Tibial nerve (tissue), 4 donors: ENCODE data around the gene CKS1B. TPM values are rescaled to one million over a fixed set of nuclear protein-coding genes. Genes with fewer than 3 reads are reported as not detected.

ENCODE experiments used
- DNase-seq, 2 donors: peaks; one replicate each; pipeline ENCODE4 v3.0.0-alpha.2; 2019; ENCODE audit warnings: low spot score in 2 of 2
- H3K27ac ChIP-seq, 4 donors: fragments of 200-600 bp; sonication (generic) in 3 of 4; one replicate each; pipeline ENCODE4 v1.5.1; 2017 to 2019; ENCODE audit warnings: mild to moderate bottlenecking in 1 of 4
- H3K27me3 ChIP-seq, 2 donors: fragments of 200-600 bp; sonication (generic) in 1 of 2; one replicate each; pipeline versions ENCODE4 v1.5.1 to v1.6.0; 2017 to 2019
- H3K36me3 ChIP-seq, 3 donors: fragments of 200-600 bp; sonication (generic); one replicate each; pipeline ENCODE4 v1.5.1; 2018 to 2019
- H3K4me1 ChIP-seq, 4 donors: fragments of 200-600 bp; sonication (generic) in 3 of 4; one replicate each; pipeline ENCODE4 v1.5.1; 2017 to 2019
- H3K4me3 ChIP-seq, 4 donors: fragments of 200-600 bp; sonication (generic) in 3 of 4; one replicate each; pipeline ENCODE4 v1.5.1; 2017 to 2019; ENCODE audit warnings: mild to moderate bottlenecking in 1 of 4, moderate library complexity in 1 of 4
- H3K9me3 ChIP-seq, 4 donors: fragments of 200-600 bp; sonication (generic) in 3 of 4; one replicate each; pipeline ENCODE4 v1.5.1; 2017 to 2019
- EP300 ChIP-seq, 2 donors: sonication (generic); formaldehyde crosslinking; IDR thresholded peaks; one replicate each; pipeline ENCODE4 v1.6.1; 2017; ENCODE audit warnings: antibody characterized with exemption in 2 of 2, mild to moderate bottlenecking in 1 of 2
- POLR2A ChIP-seq, 2 donors: fragments of 450-650 bp; IDR thresholded peaks; one replicate each; pipeline ENCODE4 v1.6.1; 2017; ENCODE audit warnings: antibody characterized with exemption in 2 of 2, mild to moderate bottlenecking in 2 of 2, moderate library complexity in 2 of 2
- WGBS, 2 donors: methylation state at CpG; one replicate each; pipeline ENCODE4 v1.1.5; 2018; 5-methylcytosine and 5-hydroxymethylcytosine counted together
- total RNA-seq, 4 donors: library from RNA; depleted of rRNA; stranded (reverse); fragments of >200 nt; gene quantifications; one replicate each; pipeline ENCODE4 v1.1.0, GENCODE V29; 2016
- TF ChIP-seq, protein P1 (sequence below), 5 experiments: fragments of 200-600 bp in 3 of 5; fragments of 450-650 bp in 2 of 5; sonication (generic) in 3 of 5; IDR thresholded peaks; one replicate each; pipeline ENCODE4 v1.5.1; 2016 to 2019; ENCODE audit warnings: antibody characterized with exemption in 5 of 5, mild to moderate bottlenecking in 3 of 5, moderate library complexity in 2 of 5

CKS1B gene
- total RNA-seq, 4 donors from 2014 or later: 35.2 to 40.5 (median 37.3) TPM

DNA sequence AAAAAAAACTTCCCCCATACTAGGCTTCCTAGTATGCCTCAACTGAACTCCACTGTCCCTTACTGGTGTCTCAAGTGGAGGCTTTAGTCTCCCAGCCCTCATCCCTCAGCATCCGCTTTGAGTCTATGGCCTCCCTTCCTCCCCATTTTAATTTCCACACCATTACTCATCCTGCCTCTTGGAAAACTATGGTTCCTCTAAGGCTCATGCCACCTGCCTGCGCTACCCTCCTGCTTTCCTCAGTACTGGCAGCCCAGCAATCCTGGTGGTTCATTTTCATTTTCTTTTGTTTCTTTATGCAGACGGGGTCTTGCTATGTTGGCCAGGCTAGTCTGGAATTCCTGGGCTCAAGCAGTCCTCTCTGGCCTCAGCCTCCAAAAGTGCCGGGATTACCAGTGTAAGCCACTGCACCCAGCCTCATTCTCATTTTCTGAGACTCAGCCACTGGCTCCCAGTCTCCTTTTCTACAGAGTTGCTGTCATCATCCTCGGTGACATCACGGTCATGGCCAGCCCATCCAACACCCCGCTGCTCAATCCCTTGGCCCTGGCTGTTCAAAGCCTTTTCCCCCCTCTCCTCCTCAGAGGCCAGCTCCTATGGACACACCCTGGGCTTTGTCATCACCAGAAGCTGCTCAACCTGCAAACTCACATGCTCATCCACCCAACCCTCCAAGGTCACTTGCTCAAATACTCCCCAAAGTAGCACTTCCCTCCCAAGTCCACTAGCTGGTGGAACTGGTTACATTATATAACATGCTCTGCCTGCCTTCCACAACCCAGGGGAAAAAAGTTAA lies 35.7 kb upstream of the CKS1B start:
- Histone ChIP-seq H3K27me3 (no peaks in the 10 kb centered on the region), H3K9me3 (no peaks in the 10 kb centered on the region), H3K4me3 (no peak overlapping the region), H3K36me3 (no peaks in the 10 kb centered on the region), H3K4me1 (peaks cover 0 to 60% (median 22%) of the 10 kb centered on the region in 4 donors), H3K27ac (peak overlapping the region; percentile 88 to 100 (median 95))
- no peak for DNase-seq
- TF ChIP-seq POLR2A (IDR thresholded peaks at IDR 0.05): no peak
- WGBS, 2 donors: 90 to 95% methylated on average over 7 of the region's 7 CpGs

DNA sequence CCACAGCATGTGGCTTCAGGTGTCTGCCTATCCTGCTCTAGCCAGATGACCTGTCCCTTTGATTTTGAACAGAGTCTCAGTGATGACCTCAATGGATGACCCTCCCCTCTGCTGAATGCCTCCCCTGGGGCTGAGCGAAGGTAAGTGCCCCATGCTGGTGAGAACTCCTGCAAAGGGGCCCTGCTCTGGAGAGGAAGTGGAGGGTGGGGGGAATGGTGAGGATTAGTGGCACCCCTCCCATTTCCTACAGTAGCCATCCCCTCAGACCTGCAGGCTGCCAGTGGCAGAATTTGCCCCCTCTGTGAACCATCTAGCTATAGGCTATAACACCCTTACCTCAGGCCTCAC lies 34.3 kb upstream of the CKS1B start:
- Histone ChIP-seq H3K9me3 (no peaks in the 10 kb centered on the region), H3K4me1 (peaks cover 0 to 65% (median 26%) of the 10 kb centered on the region in 4 donors), H3K36me3 (peaks cover 0 to 9% (median 0%) of the 10 kb centered on the region in 3 donors), H3K27me3 (no peaks in the 10 kb centered on the region), H3K27ac (no peak overlapping the region), H3K4me3 (no peak overlapping the region)
- WGBS, 2 donors: 70 to 100% methylated on average over 1 of the region's 1 CpG
- no peak for DNase-seq
- no peak for TF ChIP-seq EP300 (IDR thresholded peaks at IDR 0.05)
- TF ChIP-seq, protein P1, sequence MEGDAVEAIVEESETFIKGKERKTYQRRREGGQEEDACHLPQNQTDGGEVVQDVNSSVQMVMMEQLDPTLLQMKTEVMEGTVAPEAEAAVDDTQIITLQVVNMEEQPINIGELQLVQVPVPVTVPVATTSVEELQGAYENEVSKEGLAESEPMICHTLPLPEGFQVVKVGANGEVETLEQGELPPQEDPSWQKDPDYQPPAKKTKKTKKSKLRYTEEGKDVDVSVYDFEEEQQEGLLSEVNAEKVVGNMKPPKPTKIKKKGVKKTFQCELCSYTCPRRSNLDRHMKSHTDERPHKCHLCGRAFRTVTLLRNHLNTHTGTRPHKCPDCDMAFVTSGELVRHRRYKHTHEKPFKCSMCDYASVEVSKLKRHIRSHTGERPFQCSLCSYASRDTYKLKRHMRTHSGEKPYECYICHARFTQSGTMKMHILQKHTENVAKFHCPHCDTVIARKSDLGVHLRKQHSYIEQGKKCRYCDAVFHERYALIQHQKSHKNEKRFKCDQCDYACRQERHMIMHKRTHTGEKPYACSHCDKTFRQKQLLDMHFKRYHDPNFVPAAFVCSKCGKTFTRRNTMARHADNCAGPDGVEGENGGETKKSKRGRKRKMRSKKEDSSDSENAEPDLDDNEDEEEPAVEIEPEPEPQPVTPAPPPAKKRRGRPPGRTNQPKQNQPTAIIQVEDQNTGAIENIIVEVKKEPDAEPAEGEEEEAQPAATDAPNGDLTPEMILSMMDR (IDR thresholded peaks at IDR 0.05): no peak
- TF ChIP-seq POLR2A (IDR thresholded peaks at IDR 0.05): no peak

DNA sequence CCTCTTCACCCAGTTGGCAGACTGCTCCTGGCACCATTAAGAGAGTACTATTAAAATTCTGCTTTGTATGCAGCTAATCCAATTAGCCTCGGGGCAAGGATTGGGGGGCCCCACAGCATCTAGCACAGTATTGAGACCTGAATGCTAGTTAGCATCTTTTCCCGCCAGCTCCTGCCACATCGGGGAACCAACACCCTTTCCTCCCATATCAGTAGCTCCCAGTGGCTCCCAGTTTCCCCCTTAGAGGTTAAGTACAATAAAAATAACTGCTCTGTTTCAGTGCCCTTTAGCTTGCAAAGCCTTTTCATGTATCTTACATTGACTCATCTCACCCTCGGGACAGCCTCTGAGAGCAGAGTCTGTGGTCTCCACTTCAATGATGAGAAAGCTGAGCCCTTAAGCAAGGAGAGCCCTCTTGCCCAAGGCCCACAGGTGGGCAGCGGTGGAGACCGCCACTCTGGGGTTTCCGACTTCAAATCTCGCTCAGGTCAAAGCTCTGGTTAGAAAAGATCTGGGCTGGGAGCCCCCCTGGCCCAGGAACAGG lies 33.8 kb upstream of the CKS1B start:
- peaks cover 0 to 60% (median 24%) of the 10 kb centered on the region in 4 donors for H3K4me1 ChIP-seq
- H3K27ac ChIP-seq: no peak overlapping the region
- no peak for DNase-seq
- no peak overlapping the region for H3K4me3 ChIP-seq
- TF ChIP-seq POLR2A (IDR thresholded peaks at IDR 0.05) (no peak), EP300 (IDR thresholded peaks at IDR 0.05) (no peak)
- TF ChIP-seq, protein P1 (IDR thresholded peaks at IDR 0.05): no peak
- WGBS, 2 donors: 73 to 77% methylated on average over 8 of the region's 8 CpGs
- H3K9me3 ChIP-seq: no peaks in the 10 kb centered on the region
- no peaks in the 10 kb centered on the region for H3K27me3 ChIP-seq
- peaks cover 0 to 14% (median 0%) of the 10 kb centered on the region in 3 donors for H3K36me3 ChIP-seq

DNA sequence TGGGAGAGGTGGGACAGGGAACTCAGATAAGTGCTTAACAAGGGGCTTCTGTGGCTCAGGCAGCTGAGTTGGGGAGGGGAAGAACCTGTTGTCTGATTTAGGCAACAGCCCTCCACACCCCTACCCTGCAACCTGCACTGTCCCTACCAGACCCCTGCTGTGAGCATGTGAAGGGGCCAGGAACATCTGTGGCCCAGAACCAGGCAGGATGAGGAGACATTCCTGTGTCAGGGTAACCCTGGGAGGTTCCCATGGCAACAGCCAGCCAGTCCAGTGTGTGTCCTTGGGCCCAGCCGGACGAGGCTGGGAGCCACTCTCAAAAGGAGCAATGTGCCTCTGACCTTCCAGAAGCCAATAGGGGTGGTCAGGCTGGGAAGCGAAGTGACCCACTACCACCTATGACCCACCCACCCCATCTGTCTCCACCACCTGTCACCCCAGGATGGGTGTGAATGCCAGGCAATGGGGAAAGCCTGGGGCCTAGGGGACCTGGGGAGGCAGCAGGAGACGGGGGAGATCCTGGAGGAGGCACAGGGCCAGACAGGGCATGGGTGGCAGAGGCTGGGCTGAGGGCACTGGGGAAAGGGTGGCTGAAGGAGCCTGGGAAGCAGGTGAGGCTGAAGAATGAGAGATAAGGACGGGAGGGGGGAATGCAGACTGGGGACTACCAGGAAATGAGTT lies 33.0 kb upstream of the CKS1B start:
- TF ChIP-seq POLR2A (IDR thresholded peaks at IDR 0.05) (no peak), EP300 (IDR thresholded peaks at IDR 0.05) (no peak)
- TF ChIP-seq, protein P1 (IDR thresholded peaks at IDR 0.05): no peak
- whole genome bisulfite sequencing, 2 donors: 70 to 73% methylated on average over 5 of the region's 5 CpGs
- Histone ChIP-seq H3K27me3 (no peaks in the 10 kb centered on the region), H3K4me1 (peaks cover 0 to 55% (median 21%) of the 10 kb centered on the region in 4 donors), H3K36me3 (peaks cover 0 to 22% (median 3%) of the 10 kb centered on the region in 3 donors), H3K27ac (peak overlapping the region in 2 of 4 donors; percentile 67 to 70), H3K4me3 (no peak overlapping the region), H3K9me3 (no peaks in the 10 kb centered on the region)
- DNase-seq: no peak

DNA sequence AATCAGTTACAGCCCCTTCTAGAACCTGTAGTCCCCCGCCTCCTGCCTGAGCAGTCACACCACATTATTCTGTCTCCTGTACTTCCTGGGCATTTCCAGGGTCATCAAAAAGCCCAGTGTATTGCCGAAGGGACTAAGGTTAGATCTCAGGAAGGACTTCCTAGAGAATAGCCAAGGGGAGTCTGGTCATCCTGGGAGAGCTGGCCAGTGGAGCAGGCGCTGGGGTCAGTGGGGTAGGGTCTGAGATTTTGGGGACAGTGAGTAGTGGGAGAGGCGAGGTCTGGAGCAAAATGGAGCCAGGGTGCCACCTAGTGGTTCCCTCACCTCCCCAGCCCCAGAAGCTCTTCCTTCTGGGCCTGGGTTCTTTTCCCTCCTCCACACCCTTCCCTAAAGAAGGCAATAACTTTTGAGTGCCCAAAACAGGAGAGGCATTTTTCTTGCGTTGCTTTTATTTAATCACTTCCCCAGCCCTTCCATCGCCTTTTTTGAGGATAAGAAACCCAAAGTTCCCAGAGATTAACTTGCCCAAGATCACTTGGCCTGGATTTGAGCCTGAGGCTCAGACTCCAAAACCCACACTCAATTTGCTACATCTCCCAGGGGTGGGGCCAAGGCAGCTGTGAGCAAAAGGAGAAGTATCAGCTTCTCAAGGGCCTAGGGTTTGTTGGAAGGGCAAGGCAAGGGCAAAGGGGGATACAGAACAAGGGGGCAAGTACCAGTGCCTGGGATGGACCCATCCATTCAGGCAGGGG lies 30.7 kb upstream of the CKS1B start:
- H3K27me3 ChIP-seq: no peaks in the 10 kb centered on the region
- TF ChIP-seq POLR2A (IDR thresholded peaks at IDR 0.05) (no peak), EP300 (IDR thresholded peaks at IDR 0.05) (no peak)
- TF ChIP-seq, protein P1 (IDR thresholded peaks at IDR 0.05): peak; percentile 46 to 72 (median 67)
- H3K4me3 ChIP-seq: no peak overlapping the region
- DNase-seq: peak in 1 of 2 donors; percentile 27
- H3K36me3 ChIP-seq: peaks cover 0 to 42% (median 4%) of the 10 kb centered on the region in 3 donors
- H3K9me3 ChIP-seq: no peaks in the 10 kb centered on the region
- peaks cover 0 to 44% (median 17%) of the 10 kb centered on the region in 4 donors for H3K4me1 ChIP-seq
- 30 to 37% methylated on average over 6 of the region's 6 CpGs for WGBS, 2 donors
- peak overlapping the region; percentile 1 to 72 (median 57) for H3K27ac ChIP-seq
